HG03196 (cell line): ENCODE data around the gene MSANTD2.

Experiments used
- ATAC-seq: cut with Tn5 transposase; IDR thresholded peaks from one replicate; pipeline ENCODE4 v1.9.1; 2021; ENCODE audit not compliant: unreplicated experiment

MSANTD2 gene

DNA sequence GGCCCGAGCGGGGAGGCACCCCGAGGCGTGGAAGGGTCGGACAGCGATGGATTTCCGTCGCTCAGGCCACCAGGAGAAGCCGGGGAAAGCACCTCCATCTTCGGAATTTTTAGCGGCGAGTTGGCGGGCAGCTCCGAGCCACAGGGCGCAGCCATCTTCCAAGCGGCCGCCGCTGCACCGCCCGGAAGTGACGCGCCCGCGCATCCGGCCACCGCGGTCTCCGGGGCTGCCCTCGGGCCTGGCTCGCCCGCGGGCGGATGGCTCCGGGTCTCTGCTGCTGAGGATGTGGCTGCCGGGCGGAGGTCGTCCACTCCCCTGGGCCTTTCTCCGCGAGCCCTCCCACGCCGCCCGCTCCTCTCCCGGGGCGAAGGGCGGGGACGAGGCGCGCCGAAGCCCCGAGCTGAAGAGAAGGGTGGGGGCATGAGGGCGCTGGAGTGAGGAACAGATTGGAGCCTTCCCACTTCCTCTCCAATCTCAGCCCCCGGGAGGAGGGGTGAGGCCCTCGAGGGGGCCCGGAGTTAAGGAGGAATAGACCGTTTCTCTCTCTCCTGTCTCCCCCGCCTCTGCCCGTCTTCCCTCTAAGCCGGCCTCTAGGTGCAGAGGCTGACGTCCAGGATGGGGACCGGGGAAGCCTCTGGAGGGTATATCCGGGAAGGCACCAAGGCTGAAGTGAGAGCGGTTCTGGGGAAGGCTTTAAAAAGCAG lies at the start of gene MSANTD2:
MSANTD2 (minus strand) TSS at position 181 of the 704 bp plus-strand sequence; CDS start at position 155, 26 bp downstream.
- peak; percentile 90 for ATAC-seq

DNA sequence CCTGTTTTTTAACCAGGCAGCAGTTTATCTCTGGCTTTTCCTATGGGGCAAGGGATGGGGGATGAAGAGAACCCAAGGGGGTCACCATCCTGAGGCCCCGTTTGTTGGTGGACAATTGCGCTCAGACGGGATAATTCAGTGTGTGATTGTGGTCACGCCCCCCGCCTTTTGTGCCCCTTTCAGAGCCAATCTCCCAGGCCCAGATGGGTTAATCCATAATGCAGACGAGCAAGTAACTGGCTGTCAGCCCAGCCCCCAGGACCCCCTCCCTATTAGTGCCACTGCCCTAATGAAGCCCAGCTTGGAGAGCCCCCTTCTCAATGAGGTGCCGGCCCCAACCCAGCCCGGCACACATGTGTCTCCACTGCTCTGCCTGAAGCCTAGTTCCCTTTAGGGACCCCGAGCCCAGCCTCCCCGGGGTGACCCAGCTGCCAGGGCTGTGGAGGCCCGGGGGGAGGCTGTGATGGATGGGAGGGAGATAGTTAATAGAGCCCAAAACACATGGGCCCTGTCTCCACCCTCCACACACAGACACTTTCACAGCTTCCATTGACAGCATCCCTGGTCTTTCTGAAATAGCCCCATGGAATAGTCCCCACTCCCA lies 46.0 kb upstream of the MSANTD2 start:
- ATAC-seq: no peak

DNA sequence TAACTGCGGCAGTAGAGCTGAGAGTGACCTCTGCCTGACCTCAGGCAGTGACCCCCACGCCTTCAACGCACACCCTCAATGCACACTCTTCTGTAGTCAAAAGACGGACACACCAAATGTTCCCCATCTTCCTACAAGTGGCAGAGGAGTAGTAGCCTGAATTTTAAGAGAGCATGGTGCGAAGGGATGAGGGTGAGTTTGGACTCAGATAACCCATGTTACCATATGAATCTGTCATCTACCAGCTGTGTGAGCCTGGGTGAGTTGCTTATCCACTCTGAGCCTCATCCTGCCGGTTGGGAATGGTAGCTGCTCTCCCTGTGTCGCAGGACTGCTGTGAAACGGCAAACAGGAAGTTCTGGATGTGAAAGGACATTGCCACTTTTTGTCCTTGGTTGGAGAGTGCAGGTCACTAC lies 44.5 kb upstream of the MSANTD2 start:
- no peak for ATAC-seq

DNA sequence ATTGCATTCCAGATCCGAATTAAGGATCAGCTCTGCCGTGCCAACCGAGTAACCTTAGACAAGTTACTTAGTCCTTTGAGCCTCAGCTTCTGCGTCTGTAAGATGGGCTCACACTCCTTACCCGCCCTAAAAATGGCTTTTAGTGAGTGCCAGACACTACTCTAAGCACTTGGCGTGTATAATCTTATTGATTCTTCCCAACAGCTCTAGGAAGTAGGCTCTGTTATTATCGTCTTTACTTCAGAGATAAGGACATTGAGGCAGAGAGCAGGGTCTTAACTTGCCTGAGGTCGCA lies 43.4 kb upstream of the MSANTD2 start:
- no peak for ATAC-seq

DNA sequence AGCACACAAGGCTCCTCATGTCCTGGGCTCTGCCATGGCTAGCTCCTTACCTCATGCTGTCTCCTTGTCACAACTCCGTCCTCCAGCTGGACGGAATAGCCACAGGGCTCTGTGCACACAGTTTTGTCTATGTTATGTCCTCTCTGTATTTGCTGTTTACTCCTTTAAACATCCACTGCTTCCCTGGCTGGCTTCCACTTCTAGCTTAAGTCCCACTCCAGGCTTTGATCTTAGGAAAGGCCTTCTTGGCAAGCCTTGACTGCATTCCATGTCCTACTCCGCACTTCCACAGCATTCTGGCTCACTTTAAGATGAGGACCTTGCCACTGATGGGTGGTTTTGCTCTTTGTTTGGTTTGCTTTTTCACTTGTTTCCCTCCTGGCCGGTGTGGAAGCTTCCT lies 42.1 kb upstream of the MSANTD2 start:
- ATAC-seq: no peak

DNA sequence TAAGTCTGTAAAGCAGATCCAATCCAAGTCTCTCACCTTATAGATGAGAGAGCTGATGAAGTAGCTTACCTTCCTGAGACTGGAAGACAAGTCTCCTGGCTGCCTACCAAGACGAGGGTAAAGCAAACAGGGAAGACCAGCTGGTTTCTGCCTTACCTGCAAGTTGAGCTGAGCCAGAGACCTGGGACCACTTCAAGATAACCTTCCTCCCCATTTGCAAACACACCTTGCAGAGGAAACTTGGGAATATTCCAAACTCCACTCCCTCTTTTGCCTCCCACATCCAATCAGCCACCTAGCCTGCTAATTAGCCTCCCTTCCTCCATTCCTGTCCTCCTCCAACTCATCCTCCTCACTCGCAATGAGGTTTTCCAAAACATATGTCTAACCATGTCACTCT lies 41.6 kb upstream of the MSANTD2 start:
- no peak for ATAC-seq

DNA sequence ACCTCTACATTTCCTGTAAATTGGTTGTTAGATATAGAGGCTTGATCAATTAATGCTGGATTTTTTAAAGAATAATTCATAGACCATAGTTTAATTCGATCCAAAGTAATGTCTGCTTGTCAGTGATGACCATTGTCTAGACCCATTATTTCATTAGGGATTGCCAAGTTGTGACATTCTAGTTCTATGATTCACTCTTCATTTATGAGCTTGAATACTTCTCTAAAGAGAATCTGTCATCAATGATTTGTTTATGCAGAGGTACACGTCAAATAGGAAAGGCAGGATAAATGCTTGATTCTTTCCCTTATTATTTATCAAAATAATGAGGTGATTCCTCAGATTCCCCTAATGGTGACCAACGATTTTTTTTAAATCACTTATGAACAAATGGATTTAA lies 41.0 kb upstream of the MSANTD2 start:
- ATAC-seq: no peak

DNA sequence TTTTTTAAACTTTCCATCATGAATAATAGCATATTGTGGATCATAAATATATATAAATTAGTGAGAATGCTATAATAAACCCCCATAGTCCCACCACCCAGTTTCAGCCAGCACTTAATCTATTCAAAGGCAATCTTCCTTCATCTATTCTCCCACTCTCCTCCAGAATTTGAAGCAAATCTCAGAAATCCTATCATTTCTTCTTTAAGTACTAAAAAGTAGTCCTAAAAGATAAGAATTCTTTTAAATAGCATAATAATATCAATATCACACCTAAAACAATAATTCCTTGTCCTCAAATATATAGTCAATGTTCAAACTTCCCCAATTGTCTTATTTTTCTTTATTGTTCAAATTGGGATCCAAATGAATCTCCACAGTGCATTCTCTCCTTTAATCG lies 40.5 kb upstream of the MSANTD2 start:
- no peak for ATAC-seq

DNA sequence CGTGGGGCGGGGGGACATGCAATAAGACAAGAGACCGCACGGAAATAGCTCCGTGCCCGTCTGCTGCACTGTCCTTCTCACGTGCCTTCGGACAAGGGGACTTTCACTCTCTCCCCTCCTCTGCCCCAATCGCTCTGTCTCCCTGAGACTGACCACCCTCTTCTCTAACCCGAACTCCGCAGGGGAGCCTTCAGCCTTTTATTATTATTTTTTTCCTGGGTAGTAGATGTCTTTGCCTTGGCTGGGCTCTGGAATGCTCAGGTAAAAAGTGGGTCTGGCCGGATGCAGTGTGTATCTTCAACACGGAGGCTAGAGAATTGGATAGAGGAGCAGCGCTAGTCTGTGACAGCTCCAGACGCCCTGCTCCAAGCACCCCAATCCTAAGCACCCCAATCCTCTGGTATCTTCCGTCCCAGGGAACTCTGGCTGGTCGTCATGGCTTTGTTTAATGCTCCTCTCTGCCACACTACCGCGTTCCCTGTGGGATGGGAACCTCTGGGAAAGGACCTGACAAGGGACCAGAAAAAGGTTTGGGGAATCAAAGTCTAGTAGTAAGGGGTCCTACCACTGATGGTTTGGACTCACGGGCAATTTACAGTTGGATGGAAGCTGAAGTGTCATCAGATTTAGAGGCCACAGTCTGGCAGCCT lies 39.9 kb upstream of the MSANTD2 start:
- ATAC-seq: no peak

DNA sequence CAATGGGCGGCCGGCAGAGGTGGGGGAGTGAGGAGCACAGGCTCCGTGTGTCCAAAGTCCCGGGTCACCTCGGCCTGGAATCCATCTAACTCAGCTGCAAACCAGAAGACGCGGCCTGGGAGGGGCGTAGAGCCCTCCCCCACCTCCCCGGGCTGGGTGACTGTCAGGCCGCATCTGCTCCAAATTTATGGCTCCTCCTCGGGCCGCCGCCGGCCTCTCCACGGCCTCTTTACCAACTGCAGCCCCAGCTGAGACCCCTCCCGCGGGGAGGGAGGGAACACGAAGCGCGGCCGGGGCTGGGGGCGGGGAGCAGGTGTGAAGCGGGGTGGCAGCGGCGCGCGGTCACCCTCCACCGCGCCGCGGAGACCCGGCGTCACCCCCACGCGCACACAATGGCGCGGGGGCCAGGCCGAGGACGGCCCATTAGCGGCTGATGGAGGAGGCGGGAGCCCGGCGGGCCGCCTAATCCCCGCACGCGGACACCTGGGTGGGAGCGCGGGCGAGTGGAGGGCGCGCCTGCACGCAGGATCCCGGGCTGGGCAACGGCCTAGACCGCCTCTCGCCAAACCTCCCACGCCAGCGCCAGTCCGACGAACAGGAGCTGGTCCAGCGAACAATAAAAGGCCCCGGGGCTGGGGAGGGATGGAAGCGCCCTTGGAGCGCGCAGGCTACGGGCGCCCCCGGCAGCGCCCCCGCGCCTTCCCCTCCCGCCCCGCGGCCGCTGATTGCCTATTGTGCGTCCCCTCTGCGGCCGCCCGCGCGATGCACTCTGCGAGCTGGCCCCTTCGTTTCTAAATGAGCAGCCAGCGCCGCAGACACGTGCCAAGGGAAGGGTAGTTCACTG lies 39.1 kb upstream of the MSANTD2 start:
- ATAC-seq: no peak

DNA sequence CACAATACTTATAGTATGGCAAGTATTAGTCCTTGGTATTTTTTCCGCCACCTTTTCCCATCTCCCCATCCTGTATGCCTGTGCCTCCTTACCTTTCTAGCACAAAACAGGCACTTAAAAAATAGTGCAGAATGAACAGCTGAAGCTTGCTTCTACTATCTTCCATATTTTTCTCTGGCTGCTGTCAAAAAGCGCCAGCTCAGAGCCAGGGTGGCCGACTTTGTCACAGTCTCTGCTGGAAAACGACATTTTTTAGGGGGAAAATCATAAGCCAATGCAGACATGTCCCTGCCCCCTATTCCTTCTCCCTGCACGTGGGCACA lies 38.6 kb upstream of the MSANTD2 start:
- no peak for ATAC-seq

DNA sequence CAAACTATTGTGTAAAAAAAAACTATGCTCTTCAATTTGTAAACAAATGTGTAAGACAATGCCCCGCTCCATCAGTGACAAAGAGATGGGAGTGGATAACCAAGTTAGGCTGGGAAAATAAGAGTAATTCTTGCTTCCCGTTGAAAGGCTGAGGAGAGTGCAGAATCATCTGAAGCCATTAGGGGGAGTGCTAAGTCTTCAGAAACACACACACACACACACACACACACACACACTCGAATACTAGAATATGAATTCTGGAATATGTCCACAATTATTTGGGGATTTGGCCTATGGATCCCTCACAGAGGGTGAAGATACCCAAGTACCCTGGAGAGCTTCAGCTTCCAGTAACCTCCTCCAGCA lies 37.3 kb upstream of the MSANTD2 start:
- no peak for ATAC-seq

DNA sequence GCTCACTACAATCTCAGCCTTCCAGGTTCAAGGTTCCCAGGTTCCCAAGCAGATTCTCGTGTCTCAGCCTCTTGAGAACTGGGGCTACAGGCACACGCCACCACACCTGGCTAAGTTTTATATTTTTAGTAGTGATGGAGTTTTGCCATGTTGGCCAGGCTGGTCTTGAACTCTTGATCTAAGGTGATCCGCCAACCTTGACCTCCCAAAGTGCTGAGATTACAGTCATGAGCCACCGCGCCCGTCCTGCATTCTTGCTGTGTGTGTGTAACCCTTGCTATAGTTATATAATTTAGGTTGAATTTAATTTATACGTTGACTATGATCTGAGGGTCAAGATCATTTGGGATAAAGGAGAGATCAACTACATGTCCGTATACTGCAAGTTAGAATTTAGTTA lies 35.7 kb upstream of the MSANTD2 start:
- no peak for ATAC-seq

DNA sequence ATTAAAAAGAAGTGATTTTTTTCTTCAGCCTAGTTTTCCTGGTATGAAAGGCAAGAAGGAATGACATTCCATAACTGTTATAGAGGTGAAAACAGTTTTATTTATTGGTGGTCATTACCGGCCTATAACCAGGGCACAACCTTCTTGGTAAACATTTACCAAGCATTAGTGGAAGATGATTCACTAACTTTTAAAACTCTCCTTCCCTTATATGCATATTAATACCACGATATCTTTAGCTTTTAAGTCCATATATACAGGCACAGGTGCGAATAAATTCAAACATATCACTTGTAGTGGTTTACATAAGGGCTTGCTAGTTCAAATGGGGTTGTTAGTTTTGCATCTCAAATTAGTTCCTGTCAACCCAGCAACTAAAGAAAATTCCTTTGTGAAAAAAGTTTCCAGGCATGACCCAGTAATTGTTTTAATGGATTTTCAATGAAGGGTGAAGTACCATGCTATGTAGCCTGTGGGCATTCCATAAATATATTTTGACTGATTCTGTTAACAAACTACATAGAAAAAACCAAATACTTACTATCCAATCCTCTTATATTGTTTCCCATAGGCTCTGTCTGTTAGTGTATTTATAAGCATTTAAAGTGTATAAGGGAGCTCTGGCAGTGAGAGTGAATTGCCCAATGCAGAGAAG lies 34.4 kb upstream of the MSANTD2 start:
- no peak for ATAC-seq

DNA sequence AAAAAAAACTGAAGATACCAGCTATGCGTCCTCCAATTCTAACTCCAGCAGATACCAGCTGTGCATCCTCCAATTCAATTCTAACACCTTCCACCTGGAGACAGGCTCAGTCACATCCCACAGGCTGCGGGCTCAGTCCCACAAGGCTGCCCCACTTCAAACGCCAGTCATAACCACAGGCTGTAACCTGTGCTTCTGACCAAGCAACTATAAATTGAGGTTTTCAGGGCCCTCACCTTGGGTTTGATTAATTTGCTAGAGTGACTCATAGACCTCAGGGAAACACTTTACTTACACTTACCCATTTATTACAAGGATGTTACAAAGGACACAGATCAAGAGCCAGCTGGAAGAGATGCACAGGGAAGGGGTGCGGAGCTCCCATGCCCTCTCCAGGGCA lies 32.4 kb upstream of the MSANTD2 start:
- ATAC-seq: no peak

DNA sequence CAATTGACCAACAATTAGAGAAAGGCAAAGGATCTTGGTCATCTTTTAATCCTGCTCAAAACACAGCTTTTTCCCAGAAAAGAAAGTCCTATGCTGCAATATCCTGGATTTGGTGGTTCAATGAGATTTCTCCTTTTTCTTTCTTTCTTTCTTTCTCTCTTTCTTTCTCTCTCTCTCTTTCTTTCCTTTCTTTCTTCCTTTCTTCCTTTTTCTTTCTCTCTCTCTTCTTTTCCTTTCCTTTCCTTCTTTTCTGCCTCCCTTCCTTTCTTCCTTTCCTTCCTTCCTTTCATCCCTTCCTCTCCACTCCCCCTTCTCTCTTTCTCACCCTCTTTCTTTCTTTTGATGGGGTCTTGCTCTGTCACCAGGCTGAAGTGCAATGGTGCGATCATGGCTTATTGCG lies 31.7 kb upstream of the MSANTD2 start:
- ATAC-seq: no peak

DNA sequence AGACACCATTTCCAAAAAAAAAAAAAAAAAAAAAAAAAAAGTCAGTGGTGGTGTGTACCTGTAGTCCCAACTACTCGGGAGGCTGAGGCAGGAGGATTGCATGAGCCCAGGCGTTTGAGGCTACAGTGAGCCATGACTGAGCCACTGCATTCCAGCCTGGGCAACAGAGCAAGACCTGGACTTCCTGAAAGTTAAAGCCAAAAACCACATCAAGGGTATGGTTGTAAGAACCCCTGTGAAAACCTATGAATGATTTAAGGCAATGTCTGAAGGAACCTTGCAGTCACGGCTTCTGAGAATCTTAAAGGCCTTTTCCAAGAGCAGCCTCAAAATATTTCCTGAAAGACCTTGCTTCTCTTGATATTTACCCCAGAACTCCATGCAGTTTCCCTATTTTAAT lies 30.5 kb upstream of the MSANTD2 start:
- ATAC-seq: no peak

DNA sequence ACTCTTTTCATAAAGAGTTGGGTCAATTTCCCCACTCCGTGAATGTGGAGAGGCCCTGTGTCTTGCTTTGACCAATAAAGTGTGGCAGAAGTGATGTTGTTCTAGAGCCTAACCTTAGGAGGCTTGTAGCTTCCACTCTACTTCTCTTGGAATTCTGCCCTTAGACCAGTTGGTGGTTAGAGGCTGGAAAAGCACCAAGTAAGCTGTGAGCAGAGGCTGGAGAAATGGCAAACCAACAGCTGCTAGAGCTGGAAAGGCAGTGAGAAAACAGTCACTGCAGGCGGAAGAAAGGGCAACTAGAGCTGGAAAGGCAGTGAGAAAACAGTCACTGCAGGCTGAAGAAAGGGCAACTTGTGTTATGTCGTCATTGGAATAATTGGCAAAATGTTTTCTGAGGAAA lies 29.8 kb upstream of the MSANTD2 start:
- no peak for ATAC-seq

DNA sequence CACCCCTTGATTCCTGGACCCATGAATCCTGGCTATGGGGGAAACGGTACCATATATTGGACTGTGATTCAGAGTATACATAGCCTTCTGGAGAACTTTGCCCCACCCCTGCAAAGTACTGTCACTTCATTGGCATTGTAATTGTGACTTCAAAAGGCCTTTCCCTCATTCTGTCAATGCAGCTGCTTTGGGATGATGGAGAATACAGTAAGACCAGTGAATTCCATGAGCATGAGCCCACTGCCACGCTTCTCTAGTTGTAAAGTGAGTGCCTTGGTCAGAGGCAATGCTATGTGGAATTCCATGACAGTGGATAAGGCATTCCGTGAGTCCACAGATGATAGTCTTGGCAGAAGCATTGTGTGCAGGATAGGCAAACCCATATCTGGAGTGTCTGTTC lies 25.7 kb upstream of the MSANTD2 start:
- ATAC-seq: no peak

DNA sequence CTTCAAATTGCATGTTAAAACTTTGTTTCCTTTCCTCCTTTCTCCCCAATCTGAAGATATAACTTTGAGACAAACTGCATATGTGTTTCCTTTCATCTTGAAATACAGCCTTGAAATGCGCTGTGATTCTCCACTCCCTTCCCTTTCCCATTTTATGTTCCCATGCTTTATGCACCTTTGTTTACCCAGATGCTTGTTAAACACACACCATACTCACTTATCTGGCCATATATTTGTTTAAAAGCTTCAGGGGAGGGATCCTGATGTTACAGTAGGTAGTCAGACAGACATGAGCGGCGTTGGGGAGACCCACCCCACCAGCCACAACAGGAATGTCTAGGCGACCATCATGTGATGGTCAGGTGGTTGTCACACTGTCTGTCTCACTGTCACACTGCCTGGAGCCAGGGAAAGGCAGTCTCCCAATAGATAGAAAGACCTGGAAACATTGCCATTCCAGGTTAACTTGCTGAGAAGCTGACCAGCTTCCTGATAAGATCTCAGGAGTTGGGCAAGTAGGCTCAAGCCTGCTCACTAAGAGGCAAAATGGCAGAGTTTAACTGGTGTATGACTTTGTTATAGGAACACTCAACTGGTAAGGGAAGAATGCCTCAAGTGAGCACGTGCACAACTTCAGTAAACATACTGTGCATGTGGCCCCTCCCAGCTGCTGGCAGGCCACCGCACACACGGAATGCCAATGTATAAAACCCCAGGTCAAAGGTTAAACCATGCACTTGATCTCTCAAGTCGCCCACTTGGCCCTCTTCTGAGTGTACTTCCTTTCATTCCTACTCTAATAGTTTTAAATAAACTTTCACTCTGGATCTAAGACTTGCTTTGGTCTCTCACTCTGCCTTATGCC lies 23.5 kb upstream of the MSANTD2 start:
- ATAC-seq: no peak
